ENCODE measurements around the gene P4HA1.
"Not testable (repeated sequence)": the region's sequence is repeated elsewhere in the genome, so short reads cannot be mapped to it uniquely, and the experiment has no call there.

The P4HA1 gene

GRCh38 chr10:73042130-73042529 is 54.5 kb downstream of the P4HA1 start:
- no peak for DNase-seq

GRCh38 chr10:73039635-73040034 is 57.0 kb downstream of the P4HA1 start:
- no peak for DNase-seq

GRCh38 chr10:73036285-73036684 is 60.4 kb downstream of the P4HA1 start:
- not testable (repeated sequence) for DNase-seq

GRCh38 chr10:73032536-73032935 is 64.1 kb downstream of the P4HA1 start:
- DNase-seq = no peak

GRCh38 chr10:73026623-73027022 is 70.0 kb downstream of the P4HA1 start:
- DNase-seq = not testable (repeated sequence)

GRCh38 chr10:73023455-73024070 is 73.1 kb downstream of the P4HA1 start:
- not testable (repeated sequence) for DNase-seq

- DNase-seq = not testable (repeated sequence)
Observed at GRCh38 chr10:73022961-73023360, 73.7 kb downstream of the P4HA1 start.

- DNase-seq = not testable (repeated sequence)
Observed at GRCh38 chr10:73021538-73022164, 75.0 kb downstream of the P4HA1 start.

- no peak for DNase-seq
Observed at GRCh38 chr10:73021050-73021449, 75.6 kb downstream of the P4HA1 start.

GRCh38 chr10:73019100-73019499 is 77.6 kb downstream of the P4HA1 start:
- no peak for DNase-seq

- DNase-seq = no peak
Observed at GRCh38 chr10:73018632-73019031, 78.0 kb downstream of the P4HA1 start.

GRCh38 chr10:73017955-73018480 is 78.6 kb downstream of the P4HA1 start:
- no peak for DNase-seq

GRCh38 chr10:73015779-73016178 is 80.9 kb downstream of the P4HA1 start:
- no peak for DNase-seq

GRCh38 chr10:73003822-73004221 is 92.8 kb downstream of the P4HA1 start:
- DNase-seq = no peak

GRCh38 chr10:73000973-73001372 is 95.7 kb downstream of the P4HA1 start:
- no peak for DNase-seq

GRCh38 chr10:72997099-72997498 is 99.6 kb downstream of the P4HA1 start:
- no peak for DNase-seq

- not testable (repeated sequence) for DNase-seq
Observed at GRCh38 chr10:72995459-72995858, 101.2 kb downstream of the P4HA1 start.

- not testable (repeated sequence) for DNase-seq
Observed at GRCh38 chr10:72989771-72990170, 106.9 kb downstream of the P4HA1 start.

- DNase-seq = not testable (repeated sequence)
Observed at GRCh38 chr10:72984618-72985017, 112.0 kb downstream of the P4HA1 start.

- DNase-seq = no peak
Observed at GRCh38 chr10:72981882-72982529, 114.7 kb downstream of the P4HA1 start.

- no peak for DNase-seq
Observed at GRCh38 chr10:72981028-72981881, 115.4 kb downstream of the P4HA1 start.

GRCh38 chr10:72980348-72980747 is 116.3 kb downstream of the P4HA1 start:
- no peak for DNase-seq

GRCh38 chr10:72979709-72980108 is 117.0 kb downstream of the P4HA1 start:
- DNase-seq = no peak
